ENCODE results near the gene C17orf58. TPM values are rescaled to one million over a fixed set of nuclear protein-coding genes. Genes with fewer than 3 reads are reported as not detected.

The C17orf58 gene
- total and polyA plus RNA-seq, 9 of the 15 experiments (the other 6 are each of a cell fraction or from before 2014, with no cell fraction given): 8.6 to 37.4 (median 27.6) TPM

GRCh38 chr17:67982686-67983382, 13.4 kb downstream of the C17orf58 start (continued):
- TF ChIP-seq SMC3 (conservative IDR thresholded peaks at IDR 0.05; ENCODE audit: insufficient read depth, low read depth, low read length) (no peak), CBX1 (IDR thresholded peaks at IDR 0.05; ENCODE audit: low read depth) (no peak), SMARCA5 (IDR thresholded peaks at IDR 0.05) (no peak)

GRCh38 chr17:67982034-67982640, 14.1 kb downstream of the C17orf58 start:
- Histone ChIP-seq H3K9me1 (ENCODE audit: control insufficient read depth, insufficient read depth, low read length) (no peaks in the 10 kb centered on the region), H3K79me2 (ENCODE audit: control insufficient read depth, insufficient read depth, low read length) (no peaks in the 10 kb centered on the region), H3K9ac (ENCODE audit: insufficient read depth in 1 of 2, low read depth in 2 of 2, low read length in 2 of 2) (no peak overlapping the region), H3K36me3 (ENCODE audit: control insufficient read depth, insufficient read depth, low read length) (no peaks in the 10 kb centered on the region), H2AFZ (ENCODE audit: low read depth, low read length) (no peak overlapping the region), H3K4me3 (no peak overlapping the region), H3K9me3 (replicated peaks; ENCODE audit: control insufficient read depth, insufficient read depth, low read depth, low read length) (no peaks in the 10 kb centered on the region), H3K27me3 (ENCODE audit: control insufficient read depth in 2 of 2, insufficient read depth in 2 of 2, low read length in 2 of 2) (no peaks in the 10 kb centered on the region), H3K4me1 (replicated peaks in 1 of 2; ENCODE audit: control insufficient read depth in 2 of 2, insufficient read depth in 2 of 2, low read length in 2 of 2) (no peaks in the 10 kb centered on the region), H4K20me1 (replicated peaks; ENCODE audit: control insufficient read depth, insufficient read depth, low read length) (no peaks in the 10 kb centered on the region), H3K4me2 (ENCODE audit: insufficient read depth, low read length) (no peak overlapping the region), H3K27ac (ENCODE audit: extremely low read depth, low read depth, low read length) (no peak overlapping the region)
- ChIA-PET POLR2A (no interaction called here), CTCF (ENCODE audit: low intra/inter-chr PET ratio) (no interaction called here)
- DNase-seq (ENCODE audit: extremely low read depth in 1 of 4, low spot score in 3 of 4): no peak
- no peak for ATAC-seq
- WGBS (ENCODE audit: insufficient coverage, low coverage, missing lambda C conversion rate): 73% methylated on average over 9 of the region's 9 CpGs
- intact Hi-C loops (cut with micrococcal nuclease): no loop called here
- BruUV-seq (replicated peaks): no TSS peak
- TF ChIP-seq ZNF449 (CRISPR knock-in tag; IDR thresholded peaks at IDR 0.05) (no peak), ZNF609 (CRISPR knock-in tag; IDR thresholded peaks at IDR 0.05; ENCODE audit: borderline replicate concordance) (no peak), ZNF584 (CRISPR knock-in tag; IDR thresholded peaks at IDR 0.05; ENCODE audit: low read depth) (no peak), ELF2 (CRISPR knock-in tag; IDR thresholded peaks at IDR 0.05) (no peak), PREB (CRISPR knock-in tag; IDR thresholded peaks at IDR 0.05) (no peak), RB1 (IDR thresholded peaks at IDR 0.05; ENCODE audit: low read depth) (no peak), THRAP3 (IDR thresholded peaks at IDR 0.05; ENCODE audit: borderline replicate concordance) (no peak), ZNF583 (CRISPR knock-in tag; IDR thresholded peaks at IDR 0.05) (no peak), ZNF384 (IDR thresholded peaks at IDR 0.05; ENCODE audit: low read depth, low read length) (no peak), NCOA4 (IDR thresholded peaks at IDR 0.05; ENCODE audit: partially characterized antibody) (no peak)
- in situ Hi-C loops (cut with MboI): no loop called here
- FAIRE-seq: no peak
